HG02759 (cell line): ENCODE results near the gene DISP1.

Experiments used
- ATAC-seq: cut with Tn5 transposase; IDR thresholded peaks from one replicate; pipeline ENCODE4 v1.9.1; 2021; ENCODE audit warnings: mild to moderate bottlenecking, moderate library complexity; ENCODE audit not compliant: unreplicated experiment

DISP1 gene

DNA sequence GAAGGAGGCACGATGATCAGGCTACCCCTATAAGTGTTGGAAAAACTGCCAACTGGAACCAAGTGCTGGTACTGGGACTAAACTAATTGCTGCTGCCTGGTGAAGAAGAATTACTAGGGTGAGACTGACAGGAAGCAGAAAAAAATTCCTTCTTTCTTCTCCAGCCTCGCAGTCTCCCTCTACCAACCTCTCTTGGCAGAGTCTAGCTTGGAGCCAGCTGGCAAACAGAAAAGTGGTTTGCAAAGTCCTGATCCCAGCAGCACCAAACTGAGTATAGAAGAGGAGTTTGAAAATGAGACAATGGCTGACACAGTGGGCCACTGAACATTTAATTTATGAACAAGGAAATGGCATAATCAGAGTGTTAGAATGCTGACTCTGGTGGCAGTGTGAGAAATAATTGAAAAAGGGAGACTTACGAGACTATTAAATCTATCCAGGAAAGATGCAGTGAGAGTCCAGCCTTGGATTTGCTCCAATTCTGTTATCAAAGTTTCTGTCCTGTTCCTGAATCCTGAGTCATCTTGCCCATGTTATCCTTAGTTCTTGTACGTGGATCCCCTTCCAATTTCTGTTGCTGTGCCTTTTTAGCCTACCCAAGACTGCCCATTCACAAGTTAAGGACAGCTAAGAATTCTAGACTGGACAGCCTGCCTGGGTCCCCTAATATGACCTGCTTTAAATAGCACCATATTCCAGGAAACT is 23.7 kb upstream of the DISP1 start:
- no peak for ATAC-seq

DNA sequence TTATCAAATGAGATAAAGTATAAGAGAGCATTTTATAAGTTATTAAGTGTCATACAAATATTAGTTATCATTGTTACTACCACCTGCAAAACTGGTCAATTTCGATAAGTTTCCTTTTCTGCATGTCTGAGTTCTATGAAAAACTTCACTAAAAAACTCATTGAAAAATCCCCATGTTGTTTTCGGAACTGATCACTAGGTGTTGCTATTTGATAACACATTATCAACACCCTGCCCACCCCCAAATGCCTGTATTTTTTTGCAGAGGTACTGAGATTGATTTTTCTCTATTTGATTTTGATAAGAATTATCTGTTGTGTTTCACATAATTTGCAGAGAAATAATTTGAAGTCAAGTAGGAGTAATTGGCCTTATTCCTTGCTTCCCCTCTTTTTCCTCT is 22.1 kb upstream of the DISP1 start:
- no peak for ATAC-seq

DNA sequence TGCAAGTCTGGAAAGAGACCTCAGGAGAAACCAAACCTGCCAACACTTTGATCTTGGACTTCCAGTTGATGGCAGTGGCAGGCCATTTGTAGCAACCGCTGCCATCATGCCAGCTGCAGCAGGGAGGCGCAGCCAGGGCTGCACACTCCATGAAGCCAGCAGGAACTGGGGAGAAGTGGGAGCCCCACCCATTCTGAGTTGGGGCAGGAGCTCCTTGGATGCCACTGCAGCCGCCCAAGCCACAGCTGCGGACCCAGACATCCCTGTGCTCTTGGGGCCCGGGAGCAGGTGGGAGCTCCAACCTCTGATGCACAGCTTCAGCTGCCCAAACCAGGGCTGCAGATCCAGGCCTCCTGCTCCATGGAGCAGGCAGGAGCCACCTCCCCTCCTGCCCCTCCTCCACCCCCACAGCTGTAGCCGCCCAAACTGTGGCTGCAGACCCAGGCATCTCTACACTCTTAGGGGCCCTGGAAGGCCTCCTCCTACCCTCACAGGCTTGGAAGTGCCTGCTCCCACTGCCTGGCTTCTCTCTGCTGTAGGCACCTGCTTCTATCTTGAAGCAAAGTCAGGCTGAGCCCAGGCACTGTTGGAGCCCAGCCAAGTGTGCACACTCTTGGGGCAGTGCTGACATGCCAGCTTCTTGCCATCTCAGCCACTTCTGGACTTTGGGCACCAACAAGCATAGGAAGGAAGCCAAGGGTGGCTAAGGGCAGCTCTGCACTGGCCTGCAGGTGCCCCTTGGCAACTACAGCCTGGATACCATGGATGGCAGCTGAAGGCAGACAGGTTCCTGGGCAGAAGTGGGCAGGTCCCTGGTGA is 20.0 kb upstream of the DISP1 start:
- ATAC-seq = no peak

DNA sequence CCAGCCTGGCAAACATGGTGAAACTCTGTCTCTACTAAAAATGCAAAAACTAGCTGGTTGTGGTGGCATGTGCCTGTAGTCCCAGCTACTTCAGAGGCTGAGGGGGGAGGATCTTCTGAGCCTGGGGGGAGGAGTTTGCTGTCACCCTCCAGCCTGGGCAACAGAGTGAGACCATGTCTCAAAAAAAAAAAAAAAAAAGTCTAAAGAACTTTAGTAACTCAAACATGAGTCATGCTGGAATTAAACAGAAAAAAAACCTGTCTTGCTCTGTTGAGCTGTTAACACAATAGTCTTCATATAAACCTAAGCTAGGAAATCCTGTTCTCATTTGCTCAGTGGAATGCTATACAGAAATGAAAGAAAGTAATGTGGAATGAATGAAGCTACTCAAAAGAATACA is 16.7 kb upstream of the DISP1 start:
- ATAC-seq = no peak

DNA sequence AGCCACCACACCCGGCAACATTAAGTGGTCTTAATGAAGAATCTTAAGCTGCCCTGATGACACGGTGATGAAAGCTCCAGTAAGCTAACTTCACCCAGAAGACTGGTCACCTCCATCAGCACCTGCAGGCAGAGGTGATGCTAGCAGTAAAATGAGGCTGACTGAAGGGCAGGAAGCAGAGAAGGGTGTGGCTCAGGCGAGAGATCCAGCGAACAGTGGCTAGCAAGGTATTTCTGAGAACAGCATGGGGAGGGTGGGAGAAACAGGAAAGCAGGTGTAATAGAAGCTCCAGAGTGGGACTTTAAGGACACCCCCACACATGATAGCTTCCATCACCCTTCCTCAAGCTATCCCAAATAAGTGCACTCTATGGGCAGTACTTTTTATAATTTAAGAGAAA is 15.9 kb upstream of the DISP1 start:
- ATAC-seq = no peak

DNA sequence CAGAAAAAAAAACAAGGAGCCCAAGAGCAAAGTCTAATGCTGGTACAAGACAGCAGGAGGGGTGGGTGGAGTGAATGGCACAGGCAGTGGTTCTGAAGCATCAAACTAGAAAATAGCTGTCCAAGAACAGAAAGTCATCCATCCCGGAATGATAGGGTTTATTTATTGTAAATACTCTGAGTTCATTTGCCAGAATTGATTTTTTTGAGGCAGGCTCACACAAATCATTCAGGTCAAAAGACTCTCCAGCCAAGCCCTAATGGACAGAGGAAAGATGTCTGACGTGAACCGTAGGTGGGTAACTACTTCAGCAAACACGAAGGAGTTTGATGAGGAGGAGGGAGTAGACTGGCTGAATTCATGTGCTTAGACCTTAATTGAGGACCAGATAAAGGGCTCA is 13.8 kb upstream of the DISP1 start:
- no peak for ATAC-seq

DNA sequence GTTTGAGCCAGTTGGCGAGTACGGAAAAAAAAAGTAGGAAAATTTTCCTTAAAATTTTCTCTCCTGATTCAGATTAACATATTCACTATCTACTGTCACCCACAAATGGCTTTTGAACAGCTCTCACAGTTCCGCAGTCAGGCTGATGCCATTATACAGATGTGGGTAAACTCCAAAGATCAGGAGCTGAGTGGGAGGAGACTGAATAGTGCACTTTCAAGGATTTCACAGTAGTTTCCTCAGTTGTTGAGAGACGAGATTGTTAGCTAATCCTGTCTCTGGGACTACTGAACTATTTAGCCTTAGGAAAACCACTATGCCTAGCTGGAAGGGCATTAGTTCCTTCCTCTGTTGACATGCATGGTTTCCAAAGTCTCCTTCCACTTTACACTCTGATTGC is 3.2 kb upstream of the DISP1 start:
- ATAC-seq = no peak

DNA sequence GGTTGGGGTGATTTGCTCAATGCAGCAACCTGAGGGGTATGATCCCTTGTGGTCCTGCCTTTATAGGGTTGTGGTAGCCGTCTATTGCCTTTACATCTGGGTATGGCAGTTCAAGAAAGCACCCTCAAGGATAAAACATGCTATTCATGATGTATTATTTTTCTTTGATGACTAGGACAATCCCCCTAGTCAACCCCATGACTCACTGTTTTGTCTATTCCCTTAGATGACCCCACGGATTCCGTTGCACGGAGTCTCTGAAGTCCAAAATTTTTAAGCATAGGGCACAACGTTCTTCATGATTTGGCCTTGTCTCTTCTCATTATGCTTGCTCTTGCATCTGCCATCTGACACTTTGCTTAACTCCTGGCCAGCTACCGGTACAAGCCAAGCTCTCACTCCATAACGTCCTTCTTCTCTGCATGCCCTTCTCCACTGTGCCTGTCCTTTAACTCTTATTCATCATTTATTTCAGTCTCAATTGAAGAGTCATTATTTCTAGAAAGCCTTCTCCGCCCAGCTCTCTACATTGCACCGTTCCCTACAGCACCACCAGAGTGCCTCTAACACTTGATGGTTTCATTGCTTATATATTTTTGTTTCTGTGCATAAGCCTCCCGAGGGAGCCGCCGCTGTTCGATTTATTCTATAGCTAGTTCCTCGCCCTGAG is 838 bp upstream of the DISP1 start:
- no peak for ATAC-seq

DNA sequence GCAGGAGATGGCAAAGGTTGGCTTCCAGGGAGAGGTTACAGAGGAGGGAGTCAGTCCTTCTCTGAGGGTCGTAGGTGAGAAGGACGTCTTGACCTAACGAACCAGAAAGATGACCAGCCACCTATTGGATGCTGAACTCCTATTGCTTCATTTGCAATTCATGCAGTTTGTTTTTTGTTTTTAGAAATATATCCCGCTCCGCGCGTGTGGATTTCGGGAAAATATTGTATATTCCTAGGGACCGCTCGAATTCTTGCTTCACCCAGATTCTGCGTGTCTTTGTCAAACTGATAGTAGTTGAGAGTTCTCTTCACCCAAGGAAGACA is 564 bp downstream of the DISP1 start:
- no peak for ATAC-seq

DNA sequence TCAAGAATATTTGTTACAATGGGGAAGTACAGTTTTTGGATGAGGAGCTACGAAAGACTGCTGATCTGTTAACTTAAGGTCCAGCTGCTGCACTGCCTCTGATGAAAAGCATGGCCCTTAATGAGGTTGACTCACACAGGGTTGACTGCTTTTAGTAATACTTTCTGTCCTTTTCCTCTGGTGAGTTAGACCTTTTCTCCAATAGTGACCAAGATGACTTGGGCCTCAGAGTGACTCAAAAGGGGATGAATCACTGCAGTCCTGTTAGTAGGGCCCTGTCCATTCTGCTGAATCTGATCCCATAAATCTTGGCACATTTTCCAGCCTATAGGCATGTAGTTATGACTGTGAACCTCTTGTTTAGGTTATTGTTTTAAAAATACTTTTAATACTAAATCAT is 2.7 kb downstream of the DISP1 start:
- no peak for ATAC-seq

DNA sequence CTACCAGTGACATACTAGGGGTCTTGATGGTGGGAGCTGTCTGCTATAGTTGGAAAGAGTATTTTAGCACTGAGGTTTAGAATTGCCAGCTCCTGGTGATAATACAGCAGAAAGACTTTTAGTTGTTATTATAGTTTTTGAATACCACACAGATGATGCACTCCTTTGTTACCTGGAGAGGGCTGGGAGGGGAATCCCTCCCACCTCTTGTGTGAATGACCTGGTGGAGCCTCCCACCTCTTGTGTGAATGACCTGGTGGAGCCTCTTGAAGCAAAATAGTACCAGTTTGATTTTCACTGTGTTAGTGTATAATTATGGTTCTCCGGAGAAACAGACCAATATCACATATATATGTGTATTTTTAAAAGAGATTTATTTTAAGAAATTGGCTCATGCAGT is 3.3 kb downstream of the DISP1 start:
- ATAC-seq = no peak

DNA sequence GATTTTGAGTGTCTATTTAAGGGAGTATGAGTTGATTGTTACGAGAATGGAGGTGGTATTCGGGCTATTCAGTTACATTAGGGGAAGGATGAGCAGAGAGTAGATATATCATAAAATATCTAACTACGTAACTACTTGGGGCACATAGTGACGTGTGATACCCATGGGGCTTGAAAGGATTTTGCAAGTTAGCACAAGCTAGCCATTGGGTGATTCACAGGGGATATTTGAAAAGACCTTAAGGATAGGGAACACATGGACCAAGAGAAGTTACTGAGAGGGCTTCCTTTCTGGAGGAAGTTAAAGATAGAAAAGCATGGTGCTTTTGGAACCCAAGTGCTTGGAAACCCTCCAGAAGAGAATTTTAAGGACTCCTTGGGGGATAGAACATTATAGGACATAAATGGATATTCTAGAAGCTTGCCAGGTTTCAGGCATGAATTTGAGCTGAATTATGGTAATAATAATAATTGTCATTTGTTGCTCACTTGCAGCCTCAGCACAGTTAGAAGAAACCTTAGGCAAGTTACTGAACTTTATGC is 5.4 kb downstream of the DISP1 start:
- ATAC-seq = no peak

DNA sequence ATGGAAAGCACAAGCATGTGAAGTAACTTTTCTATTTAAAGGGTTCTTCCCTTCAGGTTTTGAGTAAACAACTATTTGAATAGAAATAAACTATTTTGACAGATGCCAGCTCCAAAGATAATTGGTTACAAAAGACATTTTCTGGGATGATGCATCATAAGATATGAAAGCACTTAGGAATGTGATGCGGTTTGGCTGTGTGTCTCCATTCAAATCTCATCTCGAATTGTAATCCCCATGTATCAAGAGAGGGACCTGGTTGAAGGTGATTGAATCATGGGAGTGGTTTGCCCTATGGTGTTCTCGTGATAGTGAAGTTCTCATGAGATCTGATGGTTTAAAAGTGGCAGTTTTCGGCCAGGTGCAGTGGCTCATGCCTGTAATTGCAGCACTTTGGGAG is 6.4 kb downstream of the DISP1 start:
- ATAC-seq = no peak

DNA sequence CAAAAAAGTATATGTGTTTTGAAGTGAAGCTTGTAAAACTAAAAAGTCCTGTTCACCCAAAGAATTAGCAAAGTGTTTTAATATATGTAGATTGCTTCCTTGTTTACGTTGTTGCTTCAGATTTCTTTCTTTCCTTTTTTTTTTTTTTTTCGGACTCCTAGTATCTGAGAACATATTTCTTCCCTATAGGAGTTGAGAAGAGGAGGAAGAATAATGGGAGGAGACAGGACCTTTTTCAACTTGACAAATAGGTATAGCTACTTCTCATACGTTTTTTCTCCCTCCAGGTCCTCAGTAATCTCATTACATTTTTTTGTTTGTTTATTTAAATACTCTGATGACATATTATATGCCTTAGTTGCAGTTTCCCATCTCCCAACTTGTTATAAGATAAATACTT is 8.9 kb downstream of the DISP1 start:
- no peak for ATAC-seq

DNA sequence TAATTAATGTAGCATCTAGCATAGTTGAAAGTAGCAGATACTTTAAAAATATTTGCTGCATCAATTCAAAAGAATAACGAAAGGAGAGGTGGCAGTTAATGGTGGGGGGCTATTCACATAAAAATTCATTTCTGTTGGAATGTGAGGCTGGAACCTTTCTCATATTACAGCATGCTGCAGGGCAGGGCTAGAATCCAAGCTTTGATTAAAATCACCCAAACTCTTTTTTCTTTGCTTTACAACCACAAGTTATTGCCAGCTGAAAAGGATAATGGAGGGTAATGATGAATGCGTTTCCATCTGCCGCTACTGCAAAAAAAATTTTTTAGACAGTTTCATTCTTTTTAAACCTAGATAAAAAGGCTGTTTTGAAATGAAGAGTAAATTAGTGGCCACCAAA is 9.8 kb downstream of the DISP1 start:
- no peak for ATAC-seq

DNA sequence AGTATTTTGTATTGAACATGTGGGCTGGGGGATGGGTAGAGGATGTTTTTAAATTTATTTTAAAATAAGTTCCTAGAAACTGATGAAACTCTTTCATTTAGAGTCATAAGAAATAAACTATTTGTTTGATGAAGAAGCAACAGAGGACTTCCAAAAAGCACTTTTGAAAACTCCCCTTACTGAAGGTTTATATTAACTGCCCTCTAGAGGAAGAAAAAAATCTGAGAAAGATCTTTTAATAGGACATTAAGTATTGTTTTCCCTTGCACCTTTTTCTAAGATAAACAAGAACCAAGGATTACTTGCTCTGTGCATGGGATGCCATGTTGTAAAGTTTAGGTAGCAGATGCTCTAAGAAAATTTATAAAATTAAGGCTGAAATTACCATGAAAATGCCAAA is 14.1 kb downstream of the DISP1 start:
- ATAC-seq = no peak

DNA sequence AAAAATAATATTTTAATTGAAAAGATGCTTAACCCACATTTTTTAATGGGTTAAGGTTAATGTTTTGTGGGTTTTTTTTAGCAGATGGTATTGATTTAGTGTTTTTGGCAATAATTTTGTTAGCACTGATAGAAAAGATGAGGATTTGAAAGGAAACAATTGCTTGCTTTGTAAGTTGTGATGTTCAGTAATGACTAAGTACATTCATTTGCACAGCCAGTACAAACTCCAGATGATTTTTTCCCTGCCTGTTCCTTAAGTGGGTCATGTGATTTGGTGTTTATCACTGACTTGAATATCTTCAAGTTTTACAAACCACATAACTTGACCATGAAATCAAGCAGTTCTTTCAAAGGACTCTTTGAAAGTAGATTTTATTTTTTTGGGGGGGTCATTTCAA is 15.0 kb downstream of the DISP1 start:
- ATAC-seq = no peak

DNA sequence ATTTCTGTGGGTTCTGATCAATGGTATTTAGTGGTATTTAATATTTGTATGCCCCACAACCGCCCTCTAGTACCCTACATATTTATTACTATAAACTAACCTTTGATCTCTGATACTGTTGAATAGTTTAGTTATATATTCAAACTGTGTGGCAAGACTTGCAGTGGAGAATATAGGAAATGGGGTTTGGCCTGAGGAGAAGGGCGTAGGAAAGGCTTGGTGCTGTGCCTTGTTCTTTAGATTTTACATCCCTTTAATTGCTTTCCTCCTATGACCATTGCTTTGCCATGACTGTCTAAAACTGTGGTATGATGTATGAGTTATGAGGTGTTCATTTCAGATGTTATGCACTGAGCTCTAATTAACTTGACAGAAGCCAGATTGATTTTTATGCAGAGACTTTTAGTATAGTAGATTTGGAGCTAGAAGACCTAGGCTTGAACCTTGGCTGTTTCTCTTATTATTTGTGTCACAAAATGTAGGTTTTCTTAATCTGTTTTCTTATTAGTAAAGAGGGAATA is 18.6 kb downstream of the DISP1 start:
- ATAC-seq = no peak

DNA sequence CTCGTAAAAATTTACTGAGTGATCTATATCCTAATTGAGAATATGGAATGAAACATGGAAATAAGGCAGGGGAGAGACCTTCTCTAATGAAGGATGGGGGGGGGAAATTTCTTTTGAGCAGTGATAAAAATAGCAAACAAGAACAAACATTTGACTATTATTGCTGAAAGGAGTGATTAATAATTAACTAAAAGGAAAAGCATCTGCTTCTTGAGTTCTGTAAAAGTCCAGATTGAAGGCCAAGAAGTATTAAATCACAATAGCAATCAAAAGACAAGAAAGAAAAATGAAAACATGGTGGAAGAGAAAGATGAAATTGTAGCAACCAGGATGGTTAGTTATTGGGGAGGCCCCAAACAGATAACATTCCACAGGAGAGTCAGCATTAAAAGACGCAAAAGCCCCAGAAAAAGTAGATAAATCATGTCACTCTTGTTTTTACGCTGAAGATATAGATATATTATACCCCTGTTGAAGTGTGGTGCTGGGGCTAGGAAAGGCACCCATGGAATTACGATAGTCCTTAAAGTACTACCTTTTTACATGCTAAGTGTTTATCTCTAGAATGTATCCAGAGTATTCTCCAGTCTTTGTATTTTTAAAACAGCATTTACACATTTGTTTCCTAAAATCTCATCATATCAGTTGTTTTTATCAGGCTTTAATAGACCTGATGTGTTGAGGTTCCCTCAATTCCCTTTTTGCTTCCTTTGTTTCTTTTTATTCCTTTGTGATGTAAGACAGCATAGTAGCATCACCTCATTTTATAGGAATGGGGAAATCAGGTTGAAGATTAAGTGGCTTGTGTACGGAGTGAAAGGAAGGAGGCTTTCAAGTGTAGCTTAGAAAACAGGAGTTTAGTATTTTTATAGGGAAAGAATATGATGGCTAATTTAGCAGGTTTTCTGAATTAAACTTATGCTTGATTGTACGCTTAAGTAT is 28.9 kb downstream of the DISP1 start:
- no peak for ATAC-seq

DNA sequence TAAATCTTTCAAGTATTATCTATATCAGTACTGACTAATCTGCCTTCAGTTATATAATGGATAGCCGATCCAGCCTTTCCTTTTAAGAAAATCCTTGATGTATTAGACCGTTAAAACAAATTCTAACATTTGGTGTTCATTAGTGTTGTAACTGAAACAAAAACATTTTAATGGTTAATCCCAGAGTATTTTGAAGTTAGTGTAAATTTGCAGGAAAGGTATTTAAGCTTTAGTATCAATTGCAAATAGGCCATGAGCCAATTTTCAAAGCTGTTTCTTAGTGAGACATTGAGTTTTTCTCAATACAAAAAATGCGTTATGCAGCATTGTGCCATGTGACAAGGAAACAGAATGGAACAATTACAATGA is 29.6 kb downstream of the DISP1 start:
- ATAC-seq = no peak

DNA sequence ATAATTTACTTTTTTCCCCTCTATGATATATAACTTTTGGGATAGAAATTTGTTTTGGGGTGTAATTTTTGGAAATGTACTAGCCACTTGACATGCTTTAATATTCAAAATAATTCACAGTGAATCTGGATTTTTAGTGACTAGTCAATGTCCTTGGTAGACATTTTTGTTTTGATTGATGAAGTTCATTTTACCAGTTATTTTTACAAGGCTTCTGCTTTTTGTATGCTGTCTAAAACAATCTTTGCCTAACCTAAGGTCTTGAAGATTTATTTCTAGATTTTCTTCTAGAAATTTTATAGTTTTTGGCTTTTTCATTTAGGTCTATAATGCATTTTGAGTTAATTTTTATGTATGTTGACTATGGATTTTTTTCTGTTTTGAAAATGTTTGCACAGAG is 30.9 kb downstream of the DISP1 start:
- no peak for ATAC-seq
